Ovary (tissue), 9 donors: ENCODE measurements around the gene NAGS. TPM values are rescaled to one million over a fixed set of nuclear protein-coding genes. Genes with fewer than 3 reads are reported as not detected.
"Not testable (repeated sequence)": the region's sequence is repeated elsewhere in the genome, so short reads cannot be mapped to it uniquely, and the experiment has no call there.

Experiments used
- DNase-seq, 5 donors: peaks; one replicate each; pipeline ENCODE4 v3.0.0-alpha.2; 2019 to 2020
- H3K27ac ChIP-seq, 2 donors: fragments of 200-600 bp; one replicate each; pipeline versions ENCODE4 v1.5.1 to v1.8.0; 2019 to 2022
- H3K27me3 ChIP-seq: fragments of 200-600 bp; one replicate; pipeline ENCODE4 v1.8.0; 2022
- H3K36me3 ChIP-seq: fragments of 200-600 bp; sonication (generic); one replicate; pipeline ENCODE4 v1.5.1; 2019
- H3K4me1 ChIP-seq: one replicate; pipeline ENCODE4 v1.8.1; 2013; ENCODE audit warnings: mild to moderate bottlenecking, moderate library complexity; ENCODE audit not compliant: insufficient read depth
- H3K4me3 ChIP-seq: fragments of 200-600 bp; sonication (generic); one replicate; pipeline ENCODE4 v1.5.1; 2017
- H3K9me3 ChIP-seq, 2 donors: fragments of 200-600 bp in 1 of 2; sonication (generic) in 1 of 2; one replicate each; pipeline versions ENCODE4 v1.5.1 to v1.8.1; 2013 to 2019; ENCODE audit warnings: mild to moderate bottlenecking in 1 of 2, moderate library complexity in 1 of 2
- EP300 ChIP-seq: sonication (generic); formaldehyde crosslinking; IDR thresholded peaks from one replicate; pipeline ENCODE4 v1.6.1; 2017; ENCODE audit warnings: antibody characterized with exemption
- POLR2A ChIP-seq: fragments of 450-650 bp; IDR thresholded peaks from one replicate; pipeline ENCODE4 v1.6.1; 2017; ENCODE audit warnings: antibody characterized with exemption, mild to moderate bottlenecking, moderate library complexity
- WGBS, 3 donors: extraction: QIAGEN DNeasy Blood & Tissue Kit in 1 of 3; methylation state at CpG; one replicate each; pipeline versions ENCODE4 v1.1.5 to v1.1.7; 2013 to 2017; 5-methylcytosine and 5-hydroxymethylcytosine counted together
- intact Hi-C, 4 donors: fragments of 100-400 bp; cut with DNase I; formaldehyde crosslinking; loops; one replicate each; pipeline versions ENCODE4 v1.11.0 to v1.15.1; 2022 to 2023
- polyA plus RNA-seq, 2 donors: library from polyadenylated mRNA; stranded (reverse); fragments of 200-250 nt in 1 of 2; fragments of 350-450 nt in 1 of 2; fragmentation: Illumina TruSeq in 1 of 2; extraction: RNeasy Lipid Tissue Mini Kit (QIAGEN cat#74804) in 1 of 2; gene quantifications; one replicate each; pipeline ENCODE4 v1.2.3, GENCODE V29; 2013 to 2014
- total RNA-seq, 7 donors: library from RNA; depleted of rRNA in 2 of 7; stranded (reverse); fragments of >200 nt in 2 of 7; fragmentation: NEBNext Ultra II Directional in 3 of 7; extraction: Animal tissue kit (Norgen Biotek cat#: 25700) in 3 of 7; gene quantifications; one replicate each; pipeline versions ENCODE4 v1.1.0 to v1.2.4, GENCODE V29; 2016 to 2023
- TF ChIP-seq, protein P1 (sequence below), 3 donors: fragments of 450-650 bp in 2 of 3; fragments of 200-600 bp in 1 of 3; IDR thresholded peaks; one replicate each; pipeline versions ENCODE4 v1.5.1 to v1.8.0; 2016 to 2022; ENCODE audit warnings: antibody characterized with exemption in 3 of 3, mild to moderate bottlenecking in 1 of 3
- donor health status: DM: no; HTN: no; CAD: no; lungs with moderate emphysema.
- donor health status: DM: no; HTN: no; CAD: no.
- donor health status: Bipolar disorder and iron deficiency.
- donor health status: DM: yes; HTN: yes; CAD: no.
- donor health status: DM: no; HTN: no; CAD: no.
- donor health status: DM: yes; HTN: yes; CAD: no.

The NAGS gene
- total and polyA plus RNA-seq, 9 donors = 0.33 to 1.7 (median 1.3) TPM

DNA sequence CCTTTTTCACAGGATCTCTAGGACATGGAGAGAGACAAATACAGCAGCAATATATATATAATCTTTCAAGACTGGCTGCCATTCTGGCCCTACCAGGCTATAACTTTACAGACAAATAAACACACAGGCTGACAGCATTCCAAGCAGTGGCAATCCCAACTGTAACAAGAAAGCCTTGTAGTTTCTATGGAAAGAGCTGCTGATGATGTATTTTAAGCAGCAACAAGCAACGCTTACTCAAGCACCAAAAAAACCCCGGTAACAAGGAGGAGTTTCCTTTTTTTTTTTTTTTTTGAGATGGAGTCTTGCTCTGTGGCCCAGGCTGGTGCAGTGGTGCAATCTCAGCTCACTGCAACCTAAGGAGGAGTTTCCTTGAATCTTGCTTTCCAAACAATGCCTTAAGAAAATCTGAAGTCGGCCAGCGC is 38.9 kb downstream of the NAGS start:
- 63 to 70% (median 68%) methylated on average over 4 of the region's 4 CpGs for WGBS, 3 donors
- Histone ChIP-seq H3K4me3 (no peak overlapping the region), H3K27me3 (no peaks in the 10 kb centered on the region), H3K36me3 (no peaks in the 10 kb centered on the region), H3K9me3 (no peaks in the 10 kb centered on the region), H3K27ac (no peak overlapping the region), H3K4me1 (no peaks in the 10 kb centered on the region)
- no peak for DNase-seq
- TF ChIP-seq POLR2A (no peak), EP300 (no peak)
- TF ChIP-seq, protein P1, sequence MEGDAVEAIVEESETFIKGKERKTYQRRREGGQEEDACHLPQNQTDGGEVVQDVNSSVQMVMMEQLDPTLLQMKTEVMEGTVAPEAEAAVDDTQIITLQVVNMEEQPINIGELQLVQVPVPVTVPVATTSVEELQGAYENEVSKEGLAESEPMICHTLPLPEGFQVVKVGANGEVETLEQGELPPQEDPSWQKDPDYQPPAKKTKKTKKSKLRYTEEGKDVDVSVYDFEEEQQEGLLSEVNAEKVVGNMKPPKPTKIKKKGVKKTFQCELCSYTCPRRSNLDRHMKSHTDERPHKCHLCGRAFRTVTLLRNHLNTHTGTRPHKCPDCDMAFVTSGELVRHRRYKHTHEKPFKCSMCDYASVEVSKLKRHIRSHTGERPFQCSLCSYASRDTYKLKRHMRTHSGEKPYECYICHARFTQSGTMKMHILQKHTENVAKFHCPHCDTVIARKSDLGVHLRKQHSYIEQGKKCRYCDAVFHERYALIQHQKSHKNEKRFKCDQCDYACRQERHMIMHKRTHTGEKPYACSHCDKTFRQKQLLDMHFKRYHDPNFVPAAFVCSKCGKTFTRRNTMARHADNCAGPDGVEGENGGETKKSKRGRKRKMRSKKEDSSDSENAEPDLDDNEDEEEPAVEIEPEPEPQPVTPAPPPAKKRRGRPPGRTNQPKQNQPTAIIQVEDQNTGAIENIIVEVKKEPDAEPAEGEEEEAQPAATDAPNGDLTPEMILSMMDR (IDR thresholded peaks at IDR 0.05) = no peak
- intact Hi-C loops = loop anchor here in 3 of 4 donors (5.0 to 10.0 kb wide), 2 partner anchors 36 to 98 kb away; partner anchors contain the start of gene PPY (in 2 of the 3)

DNA sequence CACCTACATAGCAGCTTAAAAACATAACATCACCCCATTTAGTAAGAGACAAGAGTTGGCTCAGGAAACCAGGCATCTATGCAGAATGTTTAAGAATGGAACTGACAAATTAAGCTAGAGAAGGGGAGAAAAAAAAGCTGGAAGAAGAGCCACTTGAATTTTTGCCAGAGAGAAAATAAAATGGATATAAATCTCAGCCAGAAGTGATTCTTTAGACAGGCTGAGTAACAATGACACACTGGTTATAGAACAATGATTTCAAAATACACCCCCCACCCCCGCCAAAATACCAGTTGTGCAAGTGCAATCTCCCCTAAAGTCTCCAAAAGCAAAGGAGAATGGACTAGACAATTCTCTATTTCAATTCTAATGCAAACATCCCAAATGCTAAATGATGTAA is 39.6 kb downstream of the NAGS start:
- TF ChIP-seq, protein P1 (IDR thresholded peaks at IDR 0.05) = no peak
- TF ChIP-seq POLR2A (no peak), EP300 (no peak)
- Histone ChIP-seq H3K27me3 (no peaks in the 10 kb centered on the region), H3K9me3 (no peaks in the 10 kb centered on the region), H3K36me3 (no peaks in the 10 kb centered on the region), H3K4me1 (no peaks in the 10 kb centered on the region), H3K27ac (no peak overlapping the region), H3K4me3 (no peak overlapping the region)
- 50 to 68% (median 67%) methylated on average over 1 of the region's 1 CpG for WGBS, 3 donors
- no peak for DNase-seq
- intact Hi-C loops = loop anchor here in 3 of 4 donors (5.0 to 10.0 kb wide), 2 partner anchors 37 to 99 kb away; partner anchors contain the start of gene PPY (in 2 of the 3)

DNA sequence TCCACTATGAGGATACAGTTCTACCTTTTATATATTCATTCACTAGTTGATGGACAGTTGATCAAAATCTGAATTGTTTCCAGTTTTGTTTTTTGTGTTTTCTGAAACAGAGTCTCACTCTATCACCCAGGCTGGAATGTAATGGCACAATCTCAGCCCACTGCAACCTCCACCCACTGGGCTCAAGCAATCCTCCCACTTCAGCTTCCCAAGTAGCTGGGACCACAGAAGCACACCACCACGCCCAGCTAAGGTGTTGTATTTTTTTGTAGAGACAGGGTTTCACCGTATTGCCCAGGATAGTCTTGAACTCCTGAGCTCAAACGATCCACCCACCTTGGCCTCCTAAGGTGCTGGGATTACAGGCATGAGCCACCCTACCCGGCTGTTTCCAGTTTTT is 41.1 kb downstream of the NAGS start:
- 86 to 92% (median 90%) methylated on average over 4 of the region's 4 CpGs for WGBS, 3 donors
- no peak overlapping the region for H3K4me3 ChIP-seq
- H3K9me3 ChIP-seq = no peaks in the 10 kb centered on the region
- H3K4me1 ChIP-seq = no peaks in the 10 kb centered on the region
- no peak for DNase-seq
- intact Hi-C loops = loop anchor here in 2 of 4 donors (10.0 kb wide), 1 partner anchor 101 kb away; the partner anchor contains the start of gene PPY (in 2 of the 2)
- no peaks in the 10 kb centered on the region for H3K27me3 ChIP-seq
- TF ChIP-seq, protein P1 (IDR thresholded peaks at IDR 0.05) = no peak
- TF ChIP-seq POLR2A (no peak), EP300 (no peak)
- H3K27ac ChIP-seq = no peak overlapping the region
- H3K36me3 ChIP-seq = no peaks in the 10 kb centered on the region

DNA sequence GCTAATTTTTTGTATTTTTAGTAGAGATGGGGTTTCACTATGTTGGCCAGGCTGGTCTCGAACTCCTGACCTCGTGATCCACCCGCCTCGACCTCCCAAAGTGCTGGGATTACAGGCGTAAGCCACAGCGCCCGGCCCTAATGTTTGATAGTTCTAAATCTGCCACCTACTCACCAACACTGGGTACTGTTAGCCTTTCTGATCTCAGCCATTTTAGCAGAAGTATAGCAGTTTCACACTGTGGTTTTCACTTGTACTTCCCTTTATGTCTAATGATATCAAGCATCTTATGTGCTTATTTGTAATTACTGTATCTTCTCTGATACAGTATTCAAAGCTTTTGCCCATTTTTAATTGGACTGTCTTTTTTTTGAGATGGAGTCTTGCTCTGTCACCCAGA is 42.5 kb downstream of the NAGS start:
- DNase-seq = not testable (repeated sequence)

DNA sequence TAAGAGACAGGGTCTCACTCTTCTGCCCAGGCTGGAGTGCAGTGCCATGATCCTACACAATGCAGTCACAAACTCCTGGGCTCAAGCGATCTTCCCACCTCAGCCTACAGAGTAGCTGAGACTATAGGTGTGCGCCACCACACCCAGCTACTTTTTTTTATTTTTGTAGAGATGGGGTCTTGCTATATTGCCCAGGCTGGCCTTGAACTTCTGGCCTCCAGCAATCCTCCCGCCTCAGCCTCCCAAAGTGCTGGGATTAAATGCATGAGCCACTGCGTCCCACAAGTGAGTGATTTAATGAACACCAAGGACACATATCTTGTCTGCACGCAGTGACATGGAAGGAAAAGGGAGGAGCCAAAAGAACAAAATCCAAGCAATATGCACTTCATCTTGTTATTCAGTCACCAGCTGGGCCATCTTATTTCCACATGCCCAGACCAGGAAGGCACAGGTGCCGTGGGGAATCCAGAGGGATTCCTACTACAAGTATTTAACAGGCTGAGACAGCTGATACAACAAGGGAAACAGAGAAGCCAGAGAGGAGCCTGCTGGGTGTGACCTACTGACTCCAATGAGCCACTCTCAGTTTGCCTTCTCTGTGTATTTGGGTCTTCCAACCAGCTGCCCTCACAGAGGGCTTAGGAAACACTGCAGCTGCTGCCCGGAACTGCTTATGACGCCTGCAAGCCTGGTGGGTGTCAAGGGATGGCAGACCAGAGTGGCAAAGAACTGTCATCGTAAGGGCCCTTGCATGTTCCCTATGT is 45.1 kb downstream of the NAGS start:
- peaks cover 7% of the 10 kb centered on the region for H3K4me1 ChIP-seq
- H3K27me3 ChIP-seq = no peaks in the 10 kb centered on the region
- TF ChIP-seq, protein P1 (IDR thresholded peaks at IDR 0.05) = no peak
- TF ChIP-seq POLR2A (no peak), EP300 (no peak)
- DNase-seq = no peak
- no peaks in the 10 kb centered on the region for H3K9me3 ChIP-seq
- WGBS, 3 donors = 90 to 91% (median 90%) methylated on average over 9 of the region's 9 CpGs
- H3K36me3 ChIP-seq = no peaks in the 10 kb centered on the region
- no peak overlapping the region for H3K4me3 ChIP-seq
- no peak overlapping the region for H3K27ac ChIP-seq
- intact Hi-C loops = loop anchor here in 2 of 4 donors (10.0 kb wide), 1 partner anchor 105 kb away; the partner anchor contains the start of gene PPY (in 2 of the 2)

More for the DNA sequence above, 42.5 kb downstream of the NAGS start:
- not testable (repeated sequence) for H3K9me3 ChIP-seq, H3K36me3 ChIP-seq, H3K4me3 ChIP-seq, H3K27ac ChIP-seq, H3K27me3 ChIP-seq, H3K4me1 ChIP-seq
- 96 to 98% (median 96%) methylated on average over 7 of the region's 7 CpGs for WGBS, 3 donors
- intact Hi-C loops = loop anchor here in 2 of 4 donors (10.0 kb wide), 1 partner anchor 102 kb away; the partner anchor contains the start of gene PPY (in 2 of the 2)
